K562 (cell line): Measurements from ENCODE around the gene CNRIP1. TPM values are rescaled to one million over a fixed set of nuclear protein-coding genes. Genes with fewer than 3 reads are reported as not detected.

Experiments
- ATAC-seq: fragments of 200-7000 bp; cut with Tn5 transposase; 3 replicates; pipeline ENCODE4 v1.9.1; 2020; ENCODE audit warnings: moderate library complexity
- BruUV-seq: library from RNA; stranded (reverse); fragments of 400-500 nt; replicated peaks from 2 replicates; lab custom pipeline; 2021; lab: Mats Ljungman, UMichigan
- CTCF ChIA-PET: fragments of 300-600 bp; formaldehyde crosslinking; extraction: SDS; loops from one replicate; lab custom pipeline; 2021; ENCODE audit warnings: low intra/inter-chr PET ratio; lab: Yijun Ruan, JAX
- POLR2A ChIA-PET: fragments of 300-600, 350-650 bp; sonication (Branson Sonifier 250); formaldehyde crosslinking; extraction: SDS; loops from one replicate; lab custom pipeline; 2021; ENCODE audit warnings: antibody characterized with exemption, inconsistent platforms; lab: Yijun Ruan, JAX
- DNase-seq, 4 experiments: peaks; one replicate each; pipeline versions ENCODE4 v3.0.0 to v3.0.0-alpha.2; 2011 to 2018; ENCODE audit warnings: low spot score in 3 of 4, mixed read lengths in 3 of 4; ENCODE audit errors: extremely low read depth in 1 of 4
- FAIRE-seq: peaks from 2 replicates; lab custom pipeline; 2011; peaks lifted over from hg19 to GRCh38; lab: Jason Lieb, UNC
- H2AFZ ChIP-seq: 2 replicates; pipeline ENCODE4 v1.6.0; 2011; ENCODE audit warnings: low read depth, low read length, control low read depth, inconsistent platforms
- H3K27ac ChIP-seq: fragments of 200-600 bp; 3 replicates; pipeline ENCODE4 v1.8.0; 2011; ENCODE audit warnings: low read depth, mild to moderate bottlenecking, control low read depth, inconsistent platforms, low read length, moderate library complexity, mixed read lengths; ENCODE audit errors: extremely low read depth
- H3K27me3 ChIP-seq, 2 experiments: fragments of 300-600 bp in 1 of 2; 2 replicates in 1 of 2; 3 replicates in 1 of 2; pipeline versions ENCODE4 v1.6.0 to v1.8.0; 2011; ENCODE audit warnings: inconsistent platforms in 2 of 2, low read length in 2 of 2, mild to moderate bottlenecking in 1 of 2, mixed read lengths in 1 of 2, moderate library complexity in 1 of 2; ENCODE audit not compliant: control insufficient read depth in 2 of 2, insufficient read depth in 2 of 2
- H3K36me3 ChIP-seq: fragments of 300-600 bp; 3 replicates; pipeline ENCODE4 v1.8.0; 2011; ENCODE audit warnings: mild to moderate bottlenecking, low read length, inconsistent platforms; ENCODE audit not compliant: control insufficient read depth, insufficient read depth
- H3K4me1 ChIP-seq, 2 experiments: fragments of 200-600 bp in 1 of 2; replicated peaks in 1 of 2; 2 replicates in 1 of 2; 3 replicates in 1 of 2; pipeline versions ENCODE4 v1.5.1 to v1.8.0; 2011; ENCODE audit warnings: inconsistent platforms in 2 of 2, low read length in 2 of 2, mild to moderate bottlenecking in 1 of 2, mixed read lengths in 1 of 2, moderate library complexity in 1 of 2; ENCODE audit not compliant: control insufficient read depth in 2 of 2, insufficient read depth in 2 of 2
- H3K4me2 ChIP-seq: 2 replicates; pipeline ENCODE4 v1.6.1; 2011; ENCODE audit warnings: low read length, control low read depth, inconsistent platforms, mixed read lengths; ENCODE audit not compliant: insufficient read depth
- H3K4me3 ChIP-seq: fragments of 200-600 bp; sonication (generic), shearing (Covaris generic); 2 replicates; pipeline ENCODE4 v1.5.1; 2016; ENCODE audit warnings: control low read depth, inconsistent platforms
- H3K79me2 ChIP-seq: fragments of 200-600 bp; 3 replicates; pipeline ENCODE4 v1.8.0; 2011; ENCODE audit warnings: low read length, inconsistent platforms; ENCODE audit not compliant: control insufficient read depth, insufficient read depth
- H3K9ac ChIP-seq, 2 experiments: 2 replicates each; pipeline versions ENCODE4 v1.6.0 to v1.6.1; 2011; ENCODE audit warnings: low read depth in 2 of 2, low read length in 2 of 2, control low read depth in 1 of 2, inconsistent platforms in 1 of 2, mild to moderate bottlenecking in 1 of 2, mixed read lengths in 1 of 2; ENCODE audit not compliant: insufficient read depth in 1 of 2
- H3K9me1 ChIP-seq: one replicate; pipeline ENCODE4 v1.6.0; 2011; ENCODE audit warnings: inconsistent platforms, mild to moderate bottlenecking, low read length, moderate library complexity; ENCODE audit not compliant: control insufficient read depth, insufficient read depth
- H3K9me3 ChIP-seq: replicated peaks from 2 replicates; pipeline ENCODE4 v1.5.1; 2011; ENCODE audit warnings: low read depth, low read length, inconsistent platforms; ENCODE audit not compliant: control insufficient read depth, insufficient read depth
- H4K20me1 ChIP-seq: replicated peaks from 2 replicates; pipeline ENCODE4 v1.6.1; 2011; ENCODE audit warnings: low read length, inconsistent platforms, mixed read lengths; ENCODE audit not compliant: control insufficient read depth, insufficient read depth
- CEBPB ChIP-seq: fragments of 450-650 bp; IDR thresholded peaks from 2 replicates; pipeline ENCODE4 v1.6.1; 2016; ENCODE audit warnings: missing genetic modification characterization, missing compliant biosample characterization
- POLR2H ChIP-seq: IDR thresholded peaks from 2 replicates; pipeline ENCODE4 v1.6.1; 2016; ENCODE audit warnings: missing genetic modification characterization, low read depth, mild to moderate bottlenecking, control low read depth, missing compliant biosample characterization, moderate library complexity
- RB1 ChIP-seq: fragments of 450-650 bp; IDR thresholded peaks from 2 replicates; pipeline ENCODE4 v1.6.1; 2017; ENCODE audit warnings: low read depth, mild to moderate bottlenecking
- REST ChIP-seq, 2 experiments: fragments of 450-650 bp; formaldehyde crosslinking in 1 of 2; IDR thresholded peaks; 2 replicates each; pipeline versions ENCODE4 v1.4.0 to v1.6.1; 2014 to 2020; ENCODE audit warnings: mild to moderate bottlenecking in 2 of 2, borderline replicate concordance in 1 of 2, low read depth in 1 of 2
- WGBS: fragments of 100-300 bp; shearing (Covaris generic); methylation state at CpG from one replicate; pipeline ENCODE4 v1.1.6; 2016; ENCODE audit warnings: low coverage, mixed read lengths; ENCODE audit not compliant: insufficient coverage; ENCODE audit errors: missing lambda C conversion rate; 5-methylcytosine and 5-hydroxymethylcytosine counted together
- in situ Hi-C: fragments of 300-500 bp; cut with MboI; formaldehyde crosslinking; loops from 4 replicates; pipeline ENCODE4 v1.15.0; 2018; ENCODE audit warnings: inconsistent platforms, mixed read lengths
- intact Hi-C: fragments of 100-400 bp; cut with micrococcal nuclease; formaldehyde crosslinking; loops from 2 replicates; pipeline ENCODE4 v1.14.2; 2022
- polyA plus RNA-seq, 8 experiments: library from polyadenylated mRNA; depleted of rRNA in 4 of 8; stranded (reverse) in 5 of 8; unstranded in 3 of 8; fragments of >200 nt; fragmentation: Nextera tagmentation in 2 of 8; fragmentation: Illumina TruSeq in 1 of 8; extraction: Ambion mirVana in 2 of 8; extraction: Trizol in 1 of 8; gene quantifications; 2 replicates each; pipeline versions ENCODE4 v1.2.1 to v1.2.3, GENCODE V29; 2011 to 2014; ENCODE audit warnings: inconsistent platforms in 1 of 8, missing spikeins in 1 of 8
- total RNA-seq, 7 experiments: library from RNA; depleted of rRNA in 6 of 7; stranded (reverse); fragments of >200 nt in 6 of 7; fragmentation: Illumina TruSeq in 2 of 7; extraction: Trizol in 2 of 7; gene quantifications; 2 replicates each; pipeline versions ENCODE4 v1.2.1 to v1.2.3, GENCODE V29; 2011 to 2021; ENCODE audit warnings: low replicate concordance in 1 of 7

The CNRIP1 gene
- total and polyA plus RNA-seq, 9 of the 15 experiments (the other 6 are each of a cell fraction or from before 2014, with no cell fraction given) = 0.59 to 2.1 (median 1.5) TPM

- peaks cover 7 to 21% of the 10 kb centered on the region in 2 experiments for H3K4me1 ChIP-seq
- WGBS = 69% methylated on average over 4 of the region's 4 CpGs
- CTCF ChIA-PET = interaction anchor here (2.6 kb wide), 1 partner anchor 171 kb away, joined by 23 read pairs; no protein-coding TSS in a partner anchor
- H2AFZ ChIP-seq = no peak overlapping the region
- no peaks in the 10 kb centered on the region for H3K79me2 ChIP-seq
- H3K36me3 ChIP-seq = no peaks in the 10 kb centered on the region
- TF ChIP-seq CEBPB (tag) (peak; percentile 56; the same call in 1 of the 2 replicates), POLR2H (tag) (no peak)
- no peaks in the 10 kb centered on the region for H4K20me1 ChIP-seq
- H3K27me3 ChIP-seq = no peaks in the 10 kb centered on the region
- H3K9me3 ChIP-seq = no peaks in the 10 kb centered on the region
- no peak overlapping the region for H3K4me3 ChIP-seq
- H3K4me2 ChIP-seq = no peak overlapping the region
- intact Hi-C loops = loop anchor here (2.0 to 5.0 kb wide), 2 partner anchors 66 to 149 kb away; no protein-coding TSS in a partner anchor
- H3K27ac ChIP-seq = no peak overlapping the region
- no peaks in the 10 kb centered on the region for H3K9me1 ChIP-seq
- ATAC-seq (no peak), DNase-seq (no peak), FAIRE-seq (no peak)
- no peak overlapping the region for H3K9ac ChIP-seq
- POLR2A ChIA-PET = interaction anchor here (0.6 to 1.8 kb wide), 4 partner anchors 8 to 147 kb away, joined by 3 to 8 read pairs (median 4); no protein-coding TSS in a partner anchor
- BruUV-seq = no TSS peak
- in situ Hi-C loops = no loop called here
Observed at GRCh38 chr2:68293024-68293423, 26.7 kb downstream of the CNRIP1 start.

GRCh38 chr2:68292108-68292710 lies 27.5 kb downstream of the CNRIP1 start:
- H3K27ac ChIP-seq = no peak overlapping the region
- intact Hi-C loops (loop anchor here (1.0 to 5.0 kb wide), 3 partner anchors 67 to 170 kb away; no protein-coding TSS in a partner anchor), in situ Hi-C loops (no loop called here)
- no peaks in the 10 kb centered on the region for H3K27me3 ChIP-seq
- peak; percentile 77 for ATAC-seq
- no peak overlapping the region for H3K4me2 ChIP-seq
- H4K20me1 ChIP-seq = no peaks in the 10 kb centered on the region
- BruUV-seq = no TSS peak
- H3K4me1 ChIP-seq = peaks cover 14 to 28% of the 10 kb centered on the region in 2 experiments
- WGBS = 4% methylated on average over 3 of the region's 3 CpGs
- ChIA-PET POLR2A (interaction anchor here (0.6 to 1.1 kb wide), 3 partner anchors 10 to 272 kb away, joined by 3 read pairs; no protein-coding TSS in a partner anchor), CTCF (interaction anchor here (0.6 to 2.6 kb wide), 2 partner anchors 106 to 170 kb away, joined by 3 to 23 read pairs; no protein-coding TSS in a partner anchor)
- no peaks in the 10 kb centered on the region for H3K79me2 ChIP-seq
- H3K9ac ChIP-seq = no peak overlapping the region
- H3K9me3 ChIP-seq = no peaks in the 10 kb centered on the region
- DNase-seq = peak; percentile 45 to 68 (median 52)
- no peaks in the 10 kb centered on the region for H3K36me3 ChIP-seq
- no peak overlapping the region for H2AFZ ChIP-seq
- no peak overlapping the region for H3K4me3 ChIP-seq
- peak; percentile 86 for FAIRE-seq
- no peaks in the 10 kb centered on the region for H3K9me1 ChIP-seq
- TF ChIP-seq RB1 = 0 out of 2 replicates have a peak, but pooled peaks have one; percentile 18
- peak; percentile 81; the same call in 1 of the 2 replicates for TF ChIP-seq REST (IDR thresholded peaks at IDR 0.05; ENCODE audit: borderline replicate concordance)
- TF ChIP-seq REST (CRISPR knock-in tag; IDR thresholded peaks at IDR 0.05; ENCODE audit: low read depth) = no peak
